ENCODE data around the gene TBCD.

Gene TBCD

DNA sequence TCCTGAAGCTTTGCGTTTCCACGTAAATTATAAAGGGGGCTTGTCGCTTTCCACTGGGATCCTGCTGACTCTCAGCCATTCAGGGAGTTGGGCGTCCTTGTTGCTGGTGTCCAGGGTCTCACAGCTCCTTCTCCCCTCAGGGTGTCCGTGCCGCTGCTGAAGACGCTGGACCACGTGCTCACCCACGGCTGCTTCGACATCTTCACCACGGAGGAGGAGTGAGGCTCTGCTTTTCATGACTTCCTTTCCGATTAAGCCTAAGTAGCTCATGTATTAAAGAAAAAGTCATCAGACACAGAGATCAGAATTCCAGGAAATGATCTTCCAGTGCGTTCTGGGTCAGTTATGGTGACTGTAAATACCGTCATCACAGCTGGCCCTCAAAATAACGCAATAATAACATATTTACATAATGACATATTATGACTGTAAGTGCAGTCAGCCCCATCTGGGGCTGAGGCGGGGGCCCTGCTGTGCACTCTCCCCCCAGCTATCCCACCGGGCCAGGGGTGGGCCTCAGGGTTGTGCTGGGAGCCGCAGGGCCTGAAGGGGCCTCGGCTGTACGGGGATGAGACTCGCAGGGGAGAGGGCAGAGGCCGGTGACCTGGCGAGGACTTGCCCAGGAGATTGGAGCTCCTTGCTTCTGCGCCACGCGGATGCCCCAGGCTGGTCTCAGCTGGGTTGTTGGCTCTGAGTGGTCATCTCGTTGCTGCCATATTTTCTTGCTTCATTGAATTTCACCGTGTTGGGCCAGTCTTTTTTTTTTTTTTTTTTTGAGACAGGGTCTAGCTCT is 180.8 kb downstream of the TBCD start:
- TF ChIP-seq BHLHE40 (IDR thresholded peaks at IDR 0.05; ENCODE audit: borderline replicate concordance) = no peak
- no peak for TF ChIP-seq FOXM1 (IDR thresholded peaks at IDR 0.05; ENCODE audit: borderline replicate concordance)
- no peak for TF ChIP-seq TARDBP (IDR thresholded peaks at IDR 0.05)
- TF ChIP-seq FOXA1 (IDR thresholded peaks at IDR 0.05) = no peak
- no peak for TF ChIP-seq ZNF384 (IDR thresholded peaks at IDR 0.05)
- TF ChIP-seq SUZ12 (IDR thresholded peaks at IDR 0.05) = no peak
- TF ChIP-seq L3MBTL2 (conservative IDR thresholded peaks at IDR 0.05) = no peak
- no peak for TF ChIP-seq NFRKB (IDR thresholded peaks at IDR 0.05)
- TF ChIP-seq ARNT (IDR thresholded peaks at IDR 0.05) = no peak
- no peak for TF ChIP-seq SP1 (IDR thresholded peaks at IDR 0.05)
- no peak for TF ChIP-seq LEF1 (IDR thresholded peaks at IDR 0.05; ENCODE audit: borderline replicate concordance)
- TF ChIP-seq CTBP1 (IDR thresholded peaks at IDR 0.05; ENCODE audit: borderline replicate concordance) = no peak
- no peak for TF ChIP-seq HDGF (IDR thresholded peaks at IDR 0.05; ENCODE audit: borderline replicate concordance)
- ChIA-PET CTCF (interaction anchor here (1.4 kb wide), 1 partner anchor 15 kb away, joined by 5 read pairs; no protein-coding TSS in a partner anchor), POLR2A (no interaction called here)
- no peak for DNase-seq (ENCODE audit: extremely low spot score)

DNA sequence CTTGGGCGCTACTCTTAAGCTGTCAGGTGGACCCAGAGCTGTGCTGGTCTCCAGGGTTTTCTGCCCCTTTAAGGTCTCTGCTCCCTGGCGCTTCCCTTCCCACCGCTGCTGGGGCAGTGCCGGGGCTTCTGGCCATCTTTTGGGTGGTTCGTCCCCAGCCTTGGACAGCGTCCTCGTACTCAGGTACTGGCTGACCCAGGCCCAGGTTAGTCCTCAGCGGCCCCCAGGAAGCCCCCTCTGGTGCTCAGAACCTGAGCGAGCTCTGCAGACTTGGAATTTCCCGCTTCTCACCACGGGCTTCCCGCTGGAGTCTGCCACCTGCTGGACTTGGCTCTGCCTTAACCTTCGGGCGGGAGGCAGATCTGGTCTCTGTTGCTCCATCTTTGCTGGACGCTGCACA is 182.0 kb downstream of the TBCD start:
- ChIA-PET POLR2A (no interaction called here), CTCF (no interaction called here)
- TF ChIP-seq CTBP1 (IDR thresholded peaks at IDR 0.05; ENCODE audit: borderline replicate concordance) (no peak), LEF1 (IDR thresholded peaks at IDR 0.05; ENCODE audit: borderline replicate concordance) (no peak), L3MBTL2 (conservative IDR thresholded peaks at IDR 0.05) (no peak), BHLHE40 (IDR thresholded peaks at IDR 0.05; ENCODE audit: borderline replicate concordance) (no peak), FOXA1 (IDR thresholded peaks at IDR 0.05) (no peak), NFRKB (IDR thresholded peaks at IDR 0.05) (no peak), SUZ12 (IDR thresholded peaks at IDR 0.05) (no peak), FOXM1 (IDR thresholded peaks at IDR 0.05; ENCODE audit: borderline replicate concordance) (no peak), ARNT (IDR thresholded peaks at IDR 0.05) (no peak), ZNF384 (IDR thresholded peaks at IDR 0.05) (no peak), SP1 (IDR thresholded peaks at IDR 0.05) (no peak), HDGF (IDR thresholded peaks at IDR 0.05; ENCODE audit: borderline replicate concordance) (no peak), FOXK2 (IDR thresholded peaks at IDR 0.05) (no peak), ELF4 (IDR thresholded peaks at IDR 0.05) (no peak), TARDBP (IDR thresholded peaks at IDR 0.05) (no peak)
- TF ChIP-seq, protein P1, sequence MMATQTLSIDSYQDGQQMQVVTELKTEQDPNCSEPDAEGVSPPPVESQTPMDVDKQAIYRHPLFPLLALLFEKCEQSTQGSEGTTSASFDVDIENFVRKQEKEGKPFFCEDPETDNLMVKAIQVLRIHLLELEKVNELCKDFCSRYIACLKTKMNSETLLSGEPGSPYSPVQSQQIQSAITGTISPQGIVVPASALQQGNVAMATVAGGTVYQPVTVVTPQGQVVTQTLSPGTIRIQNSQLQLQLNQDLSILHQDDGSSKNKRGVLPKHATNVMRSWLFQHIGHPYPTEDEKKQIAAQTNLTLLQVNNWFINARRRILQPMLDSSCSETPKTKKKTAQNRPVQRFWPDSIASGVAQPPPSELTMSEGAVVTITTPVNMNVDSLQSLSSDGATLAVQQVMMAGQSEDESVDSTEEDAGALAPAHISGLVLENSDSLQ (IDR thresholded peaks at IDR 0.05) = no peak
- DNase-seq (ENCODE audit: extremely low spot score) = no peak

DNA sequence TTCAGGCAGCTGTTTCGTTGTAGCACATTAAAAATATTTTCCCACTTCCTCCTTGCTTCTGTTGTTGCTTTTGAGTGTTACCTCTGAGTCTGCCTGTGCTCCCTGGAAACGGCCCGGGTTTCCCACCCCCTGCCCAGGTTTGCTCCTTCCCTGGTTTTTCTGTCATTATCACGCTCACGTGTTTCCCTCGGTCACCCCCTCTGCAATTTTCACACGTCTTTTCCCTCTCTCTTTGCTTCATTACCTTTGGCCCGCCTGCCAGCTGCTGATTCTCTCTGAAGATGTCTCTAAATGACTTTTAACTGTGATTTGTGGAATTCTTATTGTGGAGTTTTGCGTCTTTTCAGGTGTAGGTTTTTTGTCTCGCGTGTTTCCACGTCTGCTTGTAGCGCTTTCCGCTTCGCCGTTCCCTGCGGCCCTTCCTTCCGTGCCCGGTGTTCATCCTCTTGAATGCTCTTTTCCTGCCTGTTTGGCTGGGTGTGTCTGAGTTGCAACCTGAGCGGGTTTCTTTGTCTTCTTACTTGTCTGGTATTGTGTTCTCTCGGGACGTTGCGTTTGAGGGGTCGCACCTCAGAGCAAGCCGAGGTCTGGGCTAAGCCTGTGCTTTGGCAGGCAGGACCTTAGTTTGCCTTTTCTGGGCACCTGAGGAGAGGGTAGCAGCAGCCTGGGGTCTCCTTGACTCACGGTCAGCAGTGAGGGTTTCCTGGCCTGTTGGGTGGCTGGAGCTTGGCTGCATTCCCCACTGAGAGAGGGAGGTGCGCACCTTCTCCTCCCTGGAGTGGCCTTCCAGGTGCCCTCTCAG is 184.3 kb downstream of the TBCD start:
- POLR2A ChIA-PET = no interaction called here
- TF ChIP-seq, protein P1 (IDR thresholded peaks at IDR 0.05) = no peak
- TF ChIP-seq L3MBTL2 (conservative IDR thresholded peaks at IDR 0.05) (no peak), FOXM1 (IDR thresholded peaks at IDR 0.05; ENCODE audit: borderline replicate concordance) (no peak), SUZ12 (IDR thresholded peaks at IDR 0.05) (no peak), ZNF384 (IDR thresholded peaks at IDR 0.05) (no peak)
- CTCF ChIA-PET = no interaction called here
- DNase-seq (ENCODE audit: extremely low spot score) = no peak

DNA sequence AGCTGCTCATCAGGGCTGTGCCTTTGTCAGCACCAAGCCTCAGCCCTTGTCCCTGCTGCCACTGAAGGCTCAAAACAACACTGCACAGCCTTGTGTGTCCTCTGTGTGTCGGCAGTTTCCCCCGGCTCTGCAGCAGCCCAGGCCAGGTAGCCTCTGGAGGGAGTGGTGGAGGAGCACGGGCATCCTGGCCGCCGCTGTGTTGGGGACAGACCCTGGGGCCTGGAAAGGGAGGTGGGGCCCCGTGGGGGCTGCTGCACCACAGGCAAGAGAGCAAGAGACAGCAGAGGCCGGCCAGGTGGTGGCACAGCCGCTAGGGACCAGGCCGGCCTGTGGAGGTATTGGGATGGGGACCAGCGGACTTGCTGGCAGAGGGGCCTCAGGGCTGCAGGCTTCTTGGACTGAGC is 184.9 kb downstream of the TBCD start:
- CTCF ChIA-PET = no interaction called here
- DNase-seq (ENCODE audit: extremely low spot score) = no peak
- POLR2A ChIA-PET = no interaction called here
- TF ChIP-seq ARNT (IDR thresholded peaks at IDR 0.05) (no peak), L3MBTL2 (conservative IDR thresholded peaks at IDR 0.05) (no peak), BHLHE40 (IDR thresholded peaks at IDR 0.05; ENCODE audit: borderline replicate concordance) (no peak), FOXM1 (IDR thresholded peaks at IDR 0.05; ENCODE audit: borderline replicate concordance) (no peak), HDGF (IDR thresholded peaks at IDR 0.05; ENCODE audit: borderline replicate concordance) (no peak), NFRKB (IDR thresholded peaks at IDR 0.05) (no peak), ZNF384 (IDR thresholded peaks at IDR 0.05) (no peak), LEF1 (IDR thresholded peaks at IDR 0.05; ENCODE audit: borderline replicate concordance) (no peak)

DNA sequence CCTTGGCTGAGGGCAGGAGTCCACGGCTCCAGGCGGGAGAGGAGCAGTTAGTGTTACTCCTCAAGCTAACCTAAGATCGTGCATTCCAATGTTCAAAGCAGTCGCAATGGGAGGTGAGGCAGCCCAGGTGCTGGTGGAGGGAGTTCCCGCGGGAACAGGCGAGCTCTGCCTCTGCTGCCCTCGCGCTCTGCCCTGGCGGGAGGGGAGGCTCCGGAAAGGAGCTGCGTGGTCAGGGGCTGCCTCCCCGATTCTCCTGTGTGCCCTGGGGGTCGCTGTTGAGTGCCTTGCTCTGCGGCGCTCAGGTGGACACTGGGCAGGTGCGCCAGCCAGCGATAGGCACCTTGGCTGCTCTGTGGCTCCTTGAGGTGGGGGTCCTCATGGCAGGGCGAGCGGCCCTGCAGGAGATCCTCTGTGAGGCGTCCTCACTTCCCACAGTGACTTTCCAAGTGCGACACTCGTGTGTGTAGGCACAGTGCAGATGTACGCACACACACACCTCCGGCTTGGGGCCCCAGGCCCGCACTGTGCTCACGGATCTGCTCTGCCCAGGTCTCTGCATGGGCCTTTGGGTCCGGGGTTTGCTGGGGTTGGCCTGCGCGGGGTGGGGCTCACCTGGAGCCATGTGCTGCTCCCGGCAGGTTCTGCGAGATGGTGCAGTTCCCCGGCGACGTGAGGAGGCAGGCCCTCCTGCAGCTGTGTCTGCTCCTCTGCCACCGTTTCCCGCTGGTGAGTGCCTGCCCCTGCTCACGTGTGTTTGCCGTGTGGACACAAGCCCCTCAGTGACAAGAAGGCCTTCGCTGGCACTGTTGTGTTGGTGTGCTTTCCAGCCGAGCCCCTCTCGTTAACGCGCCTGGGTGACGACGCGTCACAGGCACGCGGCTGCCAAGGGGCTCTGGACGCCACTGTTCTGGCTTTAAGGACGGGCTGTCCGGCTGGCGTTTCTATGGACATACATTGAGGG is 185.8 kb downstream of the TBCD start:
- CTCF ChIA-PET = no interaction called here
- POLR2A ChIA-PET = no interaction called here
- no peak for DNase-seq (ENCODE audit: extremely low spot score)
- TF ChIP-seq L3MBTL2 (conservative IDR thresholded peaks at IDR 0.05) (no peak), FOXK2 (IDR thresholded peaks at IDR 0.05) (no peak), TARDBP (IDR thresholded peaks at IDR 0.05) (no peak), LEF1 (IDR thresholded peaks at IDR 0.05; ENCODE audit: borderline replicate concordance) (no peak), ARNT (IDR thresholded peaks at IDR 0.05) (no peak), FOXM1 (IDR thresholded peaks at IDR 0.05; ENCODE audit: borderline replicate concordance) (no peak), HDGF (IDR thresholded peaks at IDR 0.05; ENCODE audit: borderline replicate concordance) (no peak), ZNF384 (IDR thresholded peaks at IDR 0.05) (no peak), BHLHE40 (IDR thresholded peaks at IDR 0.05; ENCODE audit: borderline replicate concordance) (no peak), CTBP1 (IDR thresholded peaks at IDR 0.05; ENCODE audit: borderline replicate concordance) (no peak), SP1 (IDR thresholded peaks at IDR 0.05) (no peak), SUZ12 (IDR thresholded peaks at IDR 0.05) (no peak), ELF4 (IDR thresholded peaks at IDR 0.05) (no peak), FOXA1 (IDR thresholded peaks at IDR 0.05) (no peak), NFRKB (IDR thresholded peaks at IDR 0.05) (no peak)
- TF ChIP-seq, protein P1 (IDR thresholded peaks at IDR 0.05) = no peak

Data from HEK293T (cell line).